Fibroblast of peridontal ligament (primary cell): ENCODE results near the gene KRTAP5-9.
"Not testable (repeated sequence)": the region's sequence is repeated elsewhere in the genome, so short reads cannot be mapped to it uniquely, and the experiment has no call there.

ENCODE experiments used
- DNase-seq: peaks from one replicate; pipeline ENCODE4 v3.0.0-alpha.2; 2010; ENCODE audit errors: extremely low read depth

KRTAP5-9 gene

GRCh38 chr11:71534711-71535608 lies 13.3 kb upstream of the KRTAP5-9 start:
- not testable (repeated sequence) for DNase-seq

- DNase-seq, result no peak
These were observed 12.4 kb upstream of the KRTAP5-9 start for GRCh38 chr11:71535825-71536224.

GRCh38 chr11:71537537-71537936 lies 10.7 kb upstream of the KRTAP5-9 start:
- DNase-seq, result no peak

GRCh38 chr11:71537977-71538665 lies 10.1 kb upstream of the KRTAP5-9 start, which contains the start of gene KRTAP5-8:
Gene KRTAP5-8, plus strand, starts transcription at chr11:71538025. Its CDS starts 31 bp downstream, at chr11:71538056.
- not testable (repeated sequence) for DNase-seq

- no peak for DNase-seq
These were observed 9.6 kb upstream of the KRTAP5-9 start for GRCh38 chr11:71538666-71538990.

GRCh38 chr11:71539017-71539416 lies 9.2 kb upstream of the KRTAP5-9 start:
- no peak for DNase-seq

GRCh38 chr11:71539971-71540370 lies 8.2 kb upstream of the KRTAP5-9 start:
- DNase-seq, result not testable (repeated sequence)

- not testable (repeated sequence) for DNase-seq
These were observed 7.5 kb upstream of the KRTAP5-9 start for GRCh38 chr11:71540521-71541304.

GRCh38 chr11:71542382-71542781 lies 5.8 kb upstream of the KRTAP5-9 start:
- no peak for DNase-seq

GRCh38 chr11:71542879-71543777 lies 5.1 kb upstream of the KRTAP5-9 start:
- DNase-seq, result no peak

GRCh38 chr11:71543866-71544265 lies 4.4 kb upstream of the KRTAP5-9 start:
- no peak for DNase-seq

GRCh38 chr11:71544525-71545214 lies 3.5 kb upstream of the KRTAP5-9 start:
- no peak for DNase-seq

- no peak for DNase-seq
These were observed 2.7 kb upstream of the KRTAP5-9 start for GRCh38 chr11:71545405-71545966.

- no peak for DNase-seq
These were observed 514 bp downstream of the KRTAP5-9 start for GRCh38 chr11:71548716-71549151.

- no peak for DNase-seq
These were observed 3.5 kb downstream of the KRTAP5-9 start for GRCh38 chr11:71551711-71552110.

- DNase-seq, result no peak
These were observed 6.8 kb downstream of the KRTAP5-9 start for GRCh38 chr11:71554996-71555395.

GRCh38 chr11:71555508-71555907 lies 7.3 kb downstream of the KRTAP5-9 start:
- no peak for DNase-seq

- DNase-seq, result no peak
These were observed 7.8 kb downstream of the KRTAP5-9 start for GRCh38 chr11:71556018-71556417.

GRCh38 chr11:71557257-71557656 lies 9.0 kb downstream of the KRTAP5-9 start:
- no peak for DNase-seq

- no peak for DNase-seq
These were observed 10.8 kb downstream of the KRTAP5-9 start for GRCh38 chr11:71558996-71559395.
